M059J (cell line): ENCODE measurements around the gene RNF34. TPM values are rescaled to one million over a fixed set of nuclear protein-coding genes. Genes with fewer than 3 reads are reported as not detected.

Experiments
- DNase-seq: peaks from one replicate; pipeline ENCODE4 v3.0.0-alpha.2; 2012; ENCODE audit warnings: low read depth
- total RNA-seq: library from RNA; depleted of rRNA; stranded (reverse); fragments of >200 nt; shearing (Covaris generic); gene quantifications from 2 replicates; pipeline ENCODE4 v1.2.3, GENCODE V29; 2014

Gene RNF34
- total RNA-seq, 1 experiment from 2014 or later = 64.0 TPM

- DNase-seq = no peak
Observed at GRCh38 chr12:121438905-121439304, 39.0 kb downstream of the RNF34 start.

GRCh38 chr12:121439715-121440114 is 39.8 kb downstream of the RNF34 start:
- DNase-seq = no peak

- DNase-seq = no peak
Observed at GRCh38 chr12:121440768-121441167, 40.9 kb downstream of the RNF34 start.

GRCh38 chr12:121441555-121441954 is 41.6 kb downstream of the RNF34 start:
- DNase-seq = no peak

GRCh38 chr12:121442028-121442948 is 42.4 kb downstream of the RNF34 start:
- no peak for DNase-seq

- DNase-seq = peak; percentile 67
Observed at GRCh38 chr12:121443193-121443870, 43.4 kb downstream of the RNF34 start.

GRCh38 chr12:121443911-121444841 is 44.3 kb downstream of the RNF34 start:
- DNase-seq = no peak

- no peak for DNase-seq
Observed at GRCh38 chr12:121444842-121445202, 44.9 kb downstream of the RNF34 start.

GRCh38 chr12:121446750-121447149 is 46.8 kb downstream of the RNF34 start:
- no peak for DNase-seq

GRCh38 chr12:121448771-121449315 is 48.9 kb downstream of the RNF34 start:
- no peak for DNase-seq

- DNase-seq = no peak
Observed at GRCh38 chr12:121451961-121452339, 52.0 kb downstream of the RNF34 start.

- no peak for DNase-seq
Observed at GRCh38 chr12:121452340-121452984, 52.5 kb downstream of the RNF34 start.

- DNase-seq = no peak
Observed at GRCh38 chr12:121452985-121453360, 53.1 kb downstream of the RNF34 start.

GRCh38 chr12:121453629-121454028 is 53.7 kb downstream of the RNF34 start:
- DNase-seq = no peak

- no peak for DNase-seq
Observed at GRCh38 chr12:121454921-121455320, 55.0 kb downstream of the RNF34 start.

- DNase-seq = no peak
Observed at GRCh38 chr12:121455766-121456420, 56.0 kb downstream of the RNF34 start.

- DNase-seq = no peak
Observed at GRCh38 chr12:121456551-121456950, 56.6 kb downstream of the RNF34 start.

GRCh38 chr12:121461048-121461447 is 61.1 kb downstream of the RNF34 start:
- no peak for DNase-seq

GRCh38 chr12:121464331-121464730 is 64.4 kb downstream of the RNF34 start:
- no peak for DNase-seq

- DNase-seq = peak; percentile 24
Observed at GRCh38 chr12:121465921-121466793, 66.2 kb downstream of the RNF34 start.
